IMR-90 (cell line): Measurements from ENCODE around the gene SBF2.

Experiments used
- CEBPB ChIP-seq: IDR thresholded peaks from 2 replicates; pipeline ENCODE4 v1.6.1; 2012; ENCODE audit warnings: low read depth, low read length, improper control_type of control experiment
- CHD1 ChIP-seq: IDR thresholded peaks from 2 replicates; pipeline ENCODE4 v1.6.1; 2012; ENCODE audit warnings: low read depth, low read length, improper control_type of control experiment
- FOS ChIP-seq: fragments of 150-350 bp; IDR thresholded peaks from 2 replicates; pipeline ENCODE4 v1.6.1; 2016; ENCODE audit warnings: low read depth, low read length
- MAFK ChIP-seq: IDR thresholded peaks from 2 replicates; pipeline ENCODE4 v1.6.1; 2012; ENCODE audit warnings: low read depth, low read length, improper control_type of control experiment
- MXI1 ChIP-seq: IDR thresholded peaks from 2 replicates; pipeline ENCODE4 v1.6.1; 2012; ENCODE audit warnings: low read depth, mild to moderate bottlenecking, low read length, moderate library complexity, borderline replicate concordance
- POLR2A ChIP-seq: IDR thresholded peaks from 2 replicates; pipeline ENCODE4 v1.6.1; 2012; ENCODE audit warnings: mild to moderate bottlenecking, low read depth, low read length
- RAD21 ChIP-seq: IDR thresholded peaks from 2 replicates; pipeline ENCODE4 v1.6.1; 2012; ENCODE audit warnings: low read length, improper control_type of control experiment
- RFX5 ChIP-seq: IDR thresholded peaks from 2 replicates; pipeline ENCODE4 v1.8.0; 2012; ENCODE audit warnings: low read depth, mild to moderate bottlenecking, low read length, moderate library complexity
- TF ChIP-seq, protein P1 (sequence below): conservative IDR thresholded peaks from 2 replicates; pipeline ENCODE4 v1.5.1; 2012; ENCODE audit warnings: mild to moderate bottlenecking, low read depth, low read length, improper control_type of control experiment
- TF ChIP-seq, protein P2 (sequence below): fragments of 150-350 bp; IDR thresholded peaks from 2 replicates; pipeline ENCODE4 v1.6.1; 2016; ENCODE audit warnings: low read depth, mild to moderate bottlenecking, low read length, moderate library complexity, borderline replicate concordance

DNA sequence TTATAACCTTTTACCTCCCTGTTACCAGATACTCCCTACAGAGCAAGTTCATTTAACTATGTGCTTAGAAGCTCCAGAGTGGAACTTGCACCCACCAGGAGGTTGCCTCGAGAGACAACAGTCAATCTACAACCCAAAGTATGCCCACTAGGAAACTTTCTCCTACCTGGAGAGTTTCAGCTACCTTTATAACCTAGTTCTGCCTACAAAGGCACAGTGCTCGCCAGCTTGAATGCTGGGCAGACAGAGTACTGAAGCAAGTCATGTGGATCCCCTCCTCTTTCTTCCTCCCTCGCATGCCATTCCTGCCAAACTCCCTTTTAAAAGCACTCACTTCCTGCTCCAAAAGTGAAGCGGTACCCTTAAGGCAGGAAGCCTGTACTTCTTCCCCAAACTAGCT lies 371.2 kb downstream of the SBF2 start:
- TF ChIP-seq, protein P1, sequence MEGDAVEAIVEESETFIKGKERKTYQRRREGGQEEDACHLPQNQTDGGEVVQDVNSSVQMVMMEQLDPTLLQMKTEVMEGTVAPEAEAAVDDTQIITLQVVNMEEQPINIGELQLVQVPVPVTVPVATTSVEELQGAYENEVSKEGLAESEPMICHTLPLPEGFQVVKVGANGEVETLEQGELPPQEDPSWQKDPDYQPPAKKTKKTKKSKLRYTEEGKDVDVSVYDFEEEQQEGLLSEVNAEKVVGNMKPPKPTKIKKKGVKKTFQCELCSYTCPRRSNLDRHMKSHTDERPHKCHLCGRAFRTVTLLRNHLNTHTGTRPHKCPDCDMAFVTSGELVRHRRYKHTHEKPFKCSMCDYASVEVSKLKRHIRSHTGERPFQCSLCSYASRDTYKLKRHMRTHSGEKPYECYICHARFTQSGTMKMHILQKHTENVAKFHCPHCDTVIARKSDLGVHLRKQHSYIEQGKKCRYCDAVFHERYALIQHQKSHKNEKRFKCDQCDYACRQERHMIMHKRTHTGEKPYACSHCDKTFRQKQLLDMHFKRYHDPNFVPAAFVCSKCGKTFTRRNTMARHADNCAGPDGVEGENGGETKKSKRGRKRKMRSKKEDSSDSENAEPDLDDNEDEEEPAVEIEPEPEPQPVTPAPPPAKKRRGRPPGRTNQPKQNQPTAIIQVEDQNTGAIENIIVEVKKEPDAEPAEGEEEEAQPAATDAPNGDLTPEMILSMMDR = no peak
- TF ChIP-seq FOS (no peak), RAD21 (no peak), POLR2A (no peak), CEBPB (no peak), MAFK (no peak), RFX5 (no peak), MXI1 (no peak), CHD1 (no peak)
- TF ChIP-seq, protein P2, sequence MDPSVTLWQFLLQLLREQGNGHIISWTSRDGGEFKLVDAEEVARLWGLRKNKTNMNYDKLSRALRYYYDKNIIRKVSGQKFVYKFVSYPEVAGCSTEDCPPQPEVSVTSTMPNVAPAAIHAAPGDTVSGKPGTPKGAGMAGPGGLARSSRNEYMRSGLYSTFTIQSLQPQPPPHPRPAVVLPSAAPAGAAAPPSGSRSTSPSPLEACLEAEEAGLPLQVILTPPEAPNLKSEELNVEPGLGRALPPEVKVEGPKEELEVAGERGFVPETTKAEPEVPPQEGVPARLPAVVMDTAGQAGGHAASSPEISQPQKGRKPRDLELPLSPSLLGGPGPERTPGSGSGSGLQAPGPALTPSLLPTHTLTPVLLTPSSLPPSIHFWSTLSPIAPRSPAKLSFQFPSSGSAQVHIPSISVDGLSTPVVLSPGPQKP = no peak
